Heart left ventricle (tissue), 13 donors: ENCODE results near the gene ANKRD36C.
"Not testable (repeated sequence)": the region's sequence is repeated elsewhere in the genome, so short reads cannot be mapped to it uniquely, and the experiment has no call there.

Experiments used
- POLR2A ChIP-seq, 2 donors: fragments of 450-650 bp; IDR thresholded peaks; one replicate each; pipeline ENCODE4 v1.6.1; 2017; ENCODE audit warnings: antibody characterized with exemption in 2 of 2, mild to moderate bottlenecking in 2 of 2, moderate library complexity in 2 of 2
- TF ChIP-seq, protein P1 (sequence below), 12 donors: fragments of 200-600 bp; sonication (generic) in 4 of 12; IDR thresholded peaks; one replicate each; pipeline versions ENCODE4 v1.5.0 to v1.8.0; 2018 to 2022; ENCODE audit warnings: antibody characterized with exemption in 12 of 12, mild to moderate bottlenecking in 5 of 12
- donor health status: ischemic (EF 13 %, LVEDD 7.1; RV severe dilation, severe dysfunction).
- donor health status: DM: no; HTN: yes; CAD: no.
- donor health status: DM: no; HTN: no; CAD: no.
- donor health status: ischemic (EF 25% LVEDD 6.9; RV normal size, moderate dysfunction).
- donor health status: ischemic (EF 25% LVEDD 5.7; RV mildly dilated, moderate dysfunction).
- donor health status: ischemic (EF 35%, LVEDD 5.7; RV mildly dilated, moderate dysfunction).
- donor health status: nonischemic (EF 11% LVEDD 7.7; RV severe dilation, severe dysfunction).
- donor health status: DM: yes; HTN: yes; CAD: no.
- donor health status: PGD.
- donor health status: ischemic (EF 29% LVEDD 5.4; RV normal size, mild dysfunction).
- donor health status: nonischemic (EF 23%, LVEDD 6.1; RV moderate dilation, normal function).

- TF ChIP-seq, protein P1, sequence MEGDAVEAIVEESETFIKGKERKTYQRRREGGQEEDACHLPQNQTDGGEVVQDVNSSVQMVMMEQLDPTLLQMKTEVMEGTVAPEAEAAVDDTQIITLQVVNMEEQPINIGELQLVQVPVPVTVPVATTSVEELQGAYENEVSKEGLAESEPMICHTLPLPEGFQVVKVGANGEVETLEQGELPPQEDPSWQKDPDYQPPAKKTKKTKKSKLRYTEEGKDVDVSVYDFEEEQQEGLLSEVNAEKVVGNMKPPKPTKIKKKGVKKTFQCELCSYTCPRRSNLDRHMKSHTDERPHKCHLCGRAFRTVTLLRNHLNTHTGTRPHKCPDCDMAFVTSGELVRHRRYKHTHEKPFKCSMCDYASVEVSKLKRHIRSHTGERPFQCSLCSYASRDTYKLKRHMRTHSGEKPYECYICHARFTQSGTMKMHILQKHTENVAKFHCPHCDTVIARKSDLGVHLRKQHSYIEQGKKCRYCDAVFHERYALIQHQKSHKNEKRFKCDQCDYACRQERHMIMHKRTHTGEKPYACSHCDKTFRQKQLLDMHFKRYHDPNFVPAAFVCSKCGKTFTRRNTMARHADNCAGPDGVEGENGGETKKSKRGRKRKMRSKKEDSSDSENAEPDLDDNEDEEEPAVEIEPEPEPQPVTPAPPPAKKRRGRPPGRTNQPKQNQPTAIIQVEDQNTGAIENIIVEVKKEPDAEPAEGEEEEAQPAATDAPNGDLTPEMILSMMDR (IDR thresholded peaks at IDR 0.05): not testable (repeated sequence)
- not testable (repeated sequence) for TF ChIP-seq POLR2A (IDR thresholded peaks at IDR 0.05)
Measured at GRCh38 chr2:96033997-96034396, 42.4 kb upstream of the ANKRD36C start.
